GM19324 (cell line): Measurements from ENCODE around the gene CNDP2.

Experiments used
- ATAC-seq: cut with Tn5 transposase; IDR thresholded peaks from one replicate; pipeline ENCODE4 v1.9.1; 2021; ENCODE audit warnings: mild to moderate bottlenecking, moderate library complexity; ENCODE audit not compliant: unreplicated experiment, low FRiP score

CNDP2 gene

DNA sequence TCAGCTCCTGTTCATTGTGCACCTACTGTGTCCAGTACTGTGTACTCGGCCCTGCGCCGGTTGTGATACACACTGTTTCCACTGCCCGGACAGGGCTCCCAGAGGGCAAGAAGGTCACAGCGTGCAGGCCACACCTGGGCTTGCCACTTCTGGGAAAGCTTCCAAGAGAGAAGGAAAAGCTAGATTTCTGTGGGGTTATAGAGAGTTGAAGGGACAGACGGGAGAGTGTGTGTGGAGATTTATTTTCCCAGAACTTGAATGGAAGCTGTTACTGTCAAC lies 34.4 kb downstream of the CNDP2 start:
- ATAC-seq = no peak

GRCh38 chr18:74531043-74531442 lies 34.9 kb downstream of the CNDP2 start:
- ATAC-seq = no peak

GRCh38 chr18:74532511-74533025 lies 36.4 kb downstream of the CNDP2 start:
- no peak for ATAC-seq

DNA sequence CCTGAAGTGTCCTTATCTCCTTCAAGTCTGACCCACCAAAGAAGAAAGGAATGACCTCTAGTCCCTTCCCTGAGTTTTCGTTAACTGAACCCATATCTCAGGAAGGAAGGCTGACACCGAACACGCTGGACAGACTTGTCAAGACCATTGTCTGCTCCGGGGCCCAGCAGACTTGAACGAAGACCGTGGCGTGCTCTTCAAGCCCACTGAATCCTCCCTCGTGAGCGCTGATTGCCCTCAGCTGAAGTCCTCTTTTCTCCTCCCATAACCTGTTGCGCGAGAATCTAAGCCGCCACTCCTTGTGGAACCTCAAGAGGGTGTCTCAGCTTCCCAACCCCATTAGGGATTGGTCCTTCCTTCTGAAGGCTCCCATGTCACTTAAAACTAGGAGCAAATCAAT lies 37.5 kb downstream of the CNDP2 start:
- no peak for ATAC-seq

- no peak for ATAC-seq
Measured at GRCh38 chr18:74534150-74534969, 38.2 kb downstream of the CNDP2 start, which contains the start of gene CNDP1. Gene CNDP1, plus strand, starts transcription at chr18:74534500. Its CDS starts 168 bp downstream, at chr18:74534668.

- ATAC-seq = peak; percentile 65
Measured at GRCh38 chr18:74534981-74535649, 39.0 kb downstream of the CNDP2 start.

- ATAC-seq = no peak
Measured at GRCh38 chr18:74539289-74539688, 43.1 kb downstream of the CNDP2 start.

DNA sequence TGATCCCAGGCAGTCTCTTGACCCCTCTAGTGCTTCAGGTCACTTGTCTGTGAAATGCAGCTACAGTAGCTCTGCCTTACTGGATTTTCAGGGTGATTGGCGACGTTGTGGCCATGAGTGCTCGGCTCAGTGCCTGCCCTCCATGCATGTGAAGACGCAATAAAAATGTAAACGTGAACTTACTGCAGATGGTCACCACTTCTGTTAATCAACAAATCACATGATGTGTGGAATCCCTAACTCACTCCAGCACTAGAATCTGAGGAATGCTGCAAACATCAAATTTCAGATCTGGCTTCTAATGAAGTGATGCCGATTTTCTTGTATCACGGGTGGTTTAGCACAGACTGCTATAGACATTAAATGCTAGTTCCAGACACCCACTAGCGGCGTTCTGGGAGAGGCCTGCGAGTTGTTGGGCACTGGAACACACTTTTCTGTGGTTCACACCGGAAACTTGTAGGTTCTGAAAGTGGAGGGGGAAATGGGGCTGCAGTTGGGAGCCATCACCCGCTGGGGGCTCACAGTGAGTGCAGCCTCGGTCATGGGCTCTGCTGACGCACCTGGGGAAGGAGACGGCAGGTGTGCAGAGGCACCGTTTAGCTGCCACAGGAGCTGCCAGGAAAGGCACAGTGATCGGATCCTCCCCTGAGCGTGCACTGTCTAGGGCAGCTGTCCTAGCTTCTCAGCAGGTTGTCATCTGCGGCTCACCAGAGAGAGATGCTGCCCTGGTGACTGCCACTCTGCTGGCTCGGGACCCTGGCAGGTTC lies 44.7 kb downstream of the CNDP2 start:
- ATAC-seq = no peak

- ATAC-seq = no peak
Measured at GRCh38 chr18:74541703-74542555, 45.8 kb downstream of the CNDP2 start.

GRCh38 chr18:74544898-74545297 lies 48.7 kb downstream of the CNDP2 start:
- no peak for ATAC-seq

GRCh38 chr18:74546007-74546406 lies 49.8 kb downstream of the CNDP2 start:
- no peak for ATAC-seq

DNA sequence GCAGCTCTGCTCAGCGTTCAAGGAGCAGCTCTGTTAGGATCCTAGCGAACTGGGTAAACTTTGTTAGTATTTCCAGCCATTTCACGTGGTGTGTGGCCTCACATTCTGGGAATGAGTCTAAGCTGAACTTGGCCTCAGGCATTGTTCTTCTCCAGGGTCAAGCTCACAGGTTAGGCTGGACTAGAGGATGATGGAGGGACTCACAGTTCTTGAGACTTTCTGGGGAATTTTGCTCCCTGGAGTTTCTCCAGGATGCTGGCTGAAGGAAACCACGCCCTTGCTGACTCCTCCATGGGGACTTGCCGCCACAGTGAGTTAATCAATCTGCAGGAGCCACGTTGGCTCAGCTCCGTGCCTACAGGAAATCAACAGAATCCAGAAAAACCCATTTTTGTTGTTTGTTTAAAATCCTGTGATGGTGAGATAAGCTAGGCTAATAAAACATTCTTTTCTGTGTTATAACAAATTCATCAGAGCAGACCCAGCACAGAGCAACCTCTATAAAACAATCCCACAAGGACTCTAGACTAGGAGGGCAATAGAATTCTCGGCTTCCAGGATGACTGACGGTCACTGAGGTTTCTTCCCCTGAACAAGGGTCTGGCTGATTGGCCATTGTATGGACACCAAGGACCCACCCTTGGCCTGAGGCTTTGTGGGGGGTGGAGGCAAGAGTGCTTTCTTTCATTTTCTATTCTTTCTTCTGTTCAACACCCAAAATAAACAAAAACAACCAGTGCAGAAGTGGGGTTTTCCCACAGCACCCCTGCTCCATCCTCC lies 50.8 kb downstream of the CNDP2 start:
- ATAC-seq = no peak

DNA sequence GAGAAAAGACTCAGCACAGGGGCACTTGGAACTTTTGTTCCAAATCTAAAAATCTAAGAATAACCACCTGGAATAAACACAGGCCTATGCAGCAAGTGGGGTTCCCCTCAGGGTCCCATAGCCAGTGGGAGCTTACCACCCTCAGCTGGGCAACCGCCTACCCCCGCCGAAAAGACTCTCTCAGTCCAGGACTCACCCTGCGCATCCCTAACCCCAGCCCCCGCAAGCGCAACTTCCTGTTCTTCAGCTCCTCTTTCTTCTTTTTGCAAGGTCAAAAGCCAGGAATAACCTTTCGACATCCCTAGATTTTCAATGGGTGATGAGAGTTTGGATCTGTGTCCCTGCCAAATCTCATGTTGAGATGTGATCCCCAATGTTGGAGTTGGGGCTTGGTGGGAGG lies 51.7 kb downstream of the CNDP2 start:
- ATAC-seq = no peak

DNA sequence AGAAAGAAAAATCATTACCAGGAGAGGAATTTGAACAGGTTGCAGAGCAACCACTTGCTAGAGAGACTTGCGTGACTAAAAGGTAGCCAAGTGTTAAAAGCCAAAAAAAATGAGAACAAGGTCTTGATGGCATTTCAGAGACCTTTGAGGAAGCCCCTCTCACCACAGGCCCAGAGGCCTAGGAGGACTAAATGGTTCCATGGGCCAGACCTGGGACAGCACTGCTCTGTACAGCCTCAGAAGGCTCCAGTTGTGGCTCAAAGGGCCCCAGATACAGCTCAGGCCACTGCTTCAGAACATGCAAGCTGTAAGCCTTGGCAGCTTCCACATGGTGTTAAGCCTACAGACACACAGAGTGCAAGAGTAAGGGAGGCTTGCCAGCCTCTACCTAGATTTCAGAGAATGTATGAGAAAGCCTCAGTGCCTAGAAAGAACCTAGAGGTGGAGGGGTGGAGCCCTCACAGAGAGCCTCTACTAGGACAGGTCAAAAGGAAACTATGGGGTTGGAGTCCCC lies 53.5 kb downstream of the CNDP2 start:
- ATAC-seq = no peak

GRCh38 chr18:74550886-74551285 lies 54.7 kb downstream of the CNDP2 start:
- ATAC-seq = no peak

- no peak for ATAC-seq
Measured at GRCh38 chr18:74551452-74551851, 55.3 kb downstream of the CNDP2 start.

- peak; percentile 97 for ATAC-seq
Measured at GRCh38 chr18:74551936-74552555, 55.9 kb downstream of the CNDP2 start.

- ATAC-seq = no peak
Measured at GRCh38 chr18:74556126-74556525, 60.0 kb downstream of the CNDP2 start.

DNA sequence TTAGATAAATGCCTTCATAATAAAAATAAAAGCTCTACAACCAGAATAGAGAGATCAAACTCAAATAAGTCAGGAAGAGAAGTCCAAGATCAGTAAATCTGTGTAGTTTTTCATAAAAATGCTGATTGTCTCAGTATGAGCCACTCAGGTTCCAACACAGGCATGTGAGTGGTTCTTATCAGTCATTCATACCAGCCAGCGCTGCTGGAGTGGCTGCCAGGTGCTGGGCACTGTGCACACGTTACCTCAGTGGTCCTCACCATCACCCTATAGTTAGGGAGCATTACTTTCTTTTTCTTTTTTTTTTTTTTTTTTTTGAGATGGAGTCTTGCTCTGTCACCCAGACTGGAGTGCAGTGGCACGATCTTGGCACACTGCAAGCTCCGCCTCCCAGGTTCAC lies 61.9 kb downstream of the CNDP2 start:
- ATAC-seq = no peak
